Heart left ventricle (tissue), 16 donors: Measurements from ENCODE around the gene CCDC134. TPM values are rescaled to one million over a fixed set of nuclear protein-coding genes. Genes with fewer than 3 reads are reported as not detected.

Experiments used
- ATAC-seq, 4 donors: fragments of 200-7000 bp; cut with Tn5 transposase; one replicate each; pipeline ENCODE4 v1.9.1; 2020 to 2022; ENCODE audit warnings: moderate library complexity in 4 of 4, mild to moderate bottlenecking in 3 of 4, moderate number of reproducible peaks in 1 of 4
- DNase-seq, 5 donors: peaks; one replicate each; pipeline ENCODE4 v3.0.0-alpha.2; 2020
- H3K27ac ChIP-seq, 12 donors: fragments of 200-600 bp; sonication (generic) in 4 of 12; one replicate each; pipeline versions ENCODE4 v1.5.0 to v1.8.0; 2016 to 2022; ENCODE audit warnings: mild to moderate bottlenecking in 2 of 12
- H3K27me3 ChIP-seq, 9 donors: fragments of 200-600 bp; sonication (generic) in 2 of 9; one replicate each; pipeline versions ENCODE4 v1.5.1 to v1.8.0; 2016 to 2022; ENCODE audit warnings: mild to moderate bottlenecking in 3 of 9
- H3K36me3 ChIP-seq, 9 donors: fragments of 200-600 bp; sonication (generic) in 2 of 9; one replicate each; pipeline versions ENCODE4 v1.5.0 to v1.8.0; 2018 to 2022; ENCODE audit warnings: mild to moderate bottlenecking in 2 of 9
- H3K4me1 ChIP-seq, 12 donors: fragments of 200-600 bp; sonication (generic) in 4 of 12; one replicate each; pipeline versions ENCODE4 v1.5.0 to v1.8.0; 2016 to 2022; ENCODE audit warnings: mild to moderate bottlenecking in 3 of 12
- H3K4me3 ChIP-seq, 12 donors: fragments of 200-600 bp; sonication (generic) in 4 of 12; one replicate each; pipeline versions ENCODE4 v1.5.0 to v1.8.0; 2017 to 2022; ENCODE audit warnings: mild to moderate bottlenecking in 9 of 12, moderate library complexity in 4 of 12
- H3K9me3 ChIP-seq, 12 donors: fragments of 200-600 bp; sonication (generic) in 4 of 12; one replicate each; pipeline versions ENCODE4 v1.5.0 to v1.8.0; 2016 to 2022; ENCODE audit warnings: mild to moderate bottlenecking in 1 of 12
- POLR2A ChIP-seq, 2 donors: fragments of 450-650 bp; IDR thresholded peaks; one replicate each; pipeline ENCODE4 v1.6.1; 2017; ENCODE audit warnings: antibody characterized with exemption in 2 of 2, mild to moderate bottlenecking in 2 of 2, moderate library complexity in 2 of 2
- WGBS, 4 donors: extraction: QIAGEN DNeasy Blood & Tissue Kit in 2 of 4; methylation state at CpG; one replicate each; pipeline versions ENCODE4 v1.1.5 to v1.1.7; 2013 to 2018; 5-methylcytosine and 5-hydroxymethylcytosine counted together
- intact Hi-C, 10 donors: fragments of 100-400 bp; cut with DNase I; formaldehyde crosslinking; loops; one replicate each; pipeline versions ENCODE4 v1.11.1 to v1.14.2; 2022
- polyA plus RNA-seq, 2 donors: library from polyadenylated mRNA; stranded (reverse); fragments of 200-250 nt; gene quantifications; one replicate each; pipeline ENCODE4 v1.2.3, GENCODE V29; 2013
- total RNA-seq, 9 donors: library from RNA; depleted of rRNA in 2 of 9; stranded (reverse); fragments of >200 nt in 2 of 9; fragmentation: NEBNext Ultra II Directional in 3 of 9; extraction: Animal tissue kit (Norgen Biotek cat#: 25700) in 3 of 9; gene quantifications; one replicate each; pipeline versions ENCODE4 v1.1.0 to v1.2.4, GENCODE V29; 2016 to 2023
- TF ChIP-seq, protein P1 (sequence below), 12 donors: fragments of 200-600 bp; sonication (generic) in 4 of 12; IDR thresholded peaks; one replicate each; pipeline versions ENCODE4 v1.5.0 to v1.8.0; 2018 to 2022; ENCODE audit warnings: antibody characterized with exemption in 12 of 12, mild to moderate bottlenecking in 5 of 12
- donor health status: ischemic (EF 13 %, LVEDD 7.1; RV severe dilation, severe dysfunction).
- donor health status: healthy with polysubstance abuse.
- donor health status: DM: no; HTN: yes; CAD: no.
- donor health status: DM: no; HTN: no; CAD: no.
- donor health status: ischemic (EF 25% LVEDD 6.9; RV normal size, moderate dysfunction).
- donor health status: ischemic (EF 25% LVEDD 5.7; RV mildly dilated, moderate dysfunction).
- donor health status: healthy.
- donor health status: DM: yes; HTN: yes; CAD: no.
- donor health status: ischemic (EF 35%, LVEDD 5.7; RV mildly dilated, moderate dysfunction).
- donor health status: nonischemic (EF 11% LVEDD 7.7; RV severe dilation, severe dysfunction).
- donor health status: DM: yes; HTN: yes; CAD: no.
- donor health status: PGD.
- donor health status: ischemic (EF 29% LVEDD 5.4; RV normal size, mild dysfunction).
- donor health status: nonischemic (EF 23%, LVEDD 6.1; RV moderate dilation, normal function).

Gene CCDC134
- total and polyA plus RNA-seq, 11 donors: 2.2 to 10.2 (median 3.5) TPM

DNA sequence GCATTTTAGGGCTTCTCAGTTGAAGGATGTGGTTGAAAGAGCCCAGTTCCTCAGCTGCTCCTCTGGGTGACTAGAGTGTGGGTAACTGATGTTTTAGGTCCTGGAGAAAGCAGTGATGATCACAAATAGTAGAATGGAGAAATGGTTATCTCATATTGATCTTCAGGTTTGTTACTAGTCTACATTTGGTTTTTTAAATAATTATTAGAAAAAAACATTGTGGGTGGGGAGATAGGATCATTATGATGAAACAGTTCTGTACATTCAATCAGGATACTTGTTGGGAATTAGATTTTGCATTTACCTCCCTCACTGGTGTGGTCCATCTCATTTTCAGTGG is 57.4 kb downstream of the CCDC134 start:
- intact Hi-C loops: no loop called here
- ATAC-seq (no peak), DNase-seq (no peak)
- H3K27ac ChIP-seq: peak overlapping the region in 3 of 12 donors; percentile 21 to 48 (median 22)
- no peaks in the 10 kb centered on the region for H3K9me3 ChIP-seq
- H3K36me3 ChIP-seq: no peaks in the 10 kb centered on the region
- no peak for TF ChIP-seq POLR2A (IDR thresholded peaks at IDR 0.05)
- TF ChIP-seq, protein P1, sequence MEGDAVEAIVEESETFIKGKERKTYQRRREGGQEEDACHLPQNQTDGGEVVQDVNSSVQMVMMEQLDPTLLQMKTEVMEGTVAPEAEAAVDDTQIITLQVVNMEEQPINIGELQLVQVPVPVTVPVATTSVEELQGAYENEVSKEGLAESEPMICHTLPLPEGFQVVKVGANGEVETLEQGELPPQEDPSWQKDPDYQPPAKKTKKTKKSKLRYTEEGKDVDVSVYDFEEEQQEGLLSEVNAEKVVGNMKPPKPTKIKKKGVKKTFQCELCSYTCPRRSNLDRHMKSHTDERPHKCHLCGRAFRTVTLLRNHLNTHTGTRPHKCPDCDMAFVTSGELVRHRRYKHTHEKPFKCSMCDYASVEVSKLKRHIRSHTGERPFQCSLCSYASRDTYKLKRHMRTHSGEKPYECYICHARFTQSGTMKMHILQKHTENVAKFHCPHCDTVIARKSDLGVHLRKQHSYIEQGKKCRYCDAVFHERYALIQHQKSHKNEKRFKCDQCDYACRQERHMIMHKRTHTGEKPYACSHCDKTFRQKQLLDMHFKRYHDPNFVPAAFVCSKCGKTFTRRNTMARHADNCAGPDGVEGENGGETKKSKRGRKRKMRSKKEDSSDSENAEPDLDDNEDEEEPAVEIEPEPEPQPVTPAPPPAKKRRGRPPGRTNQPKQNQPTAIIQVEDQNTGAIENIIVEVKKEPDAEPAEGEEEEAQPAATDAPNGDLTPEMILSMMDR (IDR thresholded peaks at IDR 0.05): no peak
- no peak overlapping the region for H3K4me3 ChIP-seq
- H3K27me3 ChIP-seq: no peaks in the 10 kb centered on the region
- peaks cover 0 to 40% (median 21%) of the 10 kb centered on the region in 12 donors for H3K4me1 ChIP-seq

DNA sequence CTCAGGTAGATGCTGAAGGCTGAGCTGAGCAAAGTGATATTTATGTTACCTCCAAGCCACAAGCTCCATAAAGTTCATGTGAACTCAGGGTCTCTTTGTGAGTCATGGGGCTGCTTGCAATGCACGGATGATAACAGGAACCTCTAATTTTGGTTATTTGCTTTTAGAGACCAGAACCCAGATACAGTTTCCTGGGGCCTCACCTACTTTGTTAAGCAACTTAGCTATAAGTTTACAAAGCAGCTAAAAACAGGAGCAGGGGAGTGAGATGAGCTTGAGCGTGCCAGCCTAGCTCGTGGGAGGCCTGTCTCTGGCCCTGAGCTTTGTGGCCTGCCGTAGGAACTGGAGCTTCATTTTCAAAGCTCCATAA is 61.7 kb downstream of the CCDC134 start:
- TF ChIP-seq POLR2A (IDR thresholded peaks at IDR 0.05): no peak
- TF ChIP-seq, protein P1 (IDR thresholded peaks at IDR 0.05): no peak
- ATAC-seq: peak in 3 of 4 donors; percentile 18 to 23 (median 20)
- peaks cover 0 to 13% (median 7%) of the 10 kb centered on the region in 9 donors for H3K36me3 ChIP-seq
- no peak for DNase-seq
- peaks cover 0 to 48% (median 24%) of the 10 kb centered on the region in 12 donors for H3K4me1 ChIP-seq
- H3K9me3 ChIP-seq: no peaks in the 10 kb centered on the region
- no peaks in the 10 kb centered on the region for H3K27me3 ChIP-seq
- H3K27ac ChIP-seq: peak overlapping the region in 7 of 12 donors; percentile 2 to 59 (median 38)
- intact Hi-C loops: no loop called here
- H3K4me3 ChIP-seq: no peak overlapping the region
- WGBS, 4 donors: 50 to 75% (median 55%) methylated on average over 4 of the region's 4 CpGs

DNA sequence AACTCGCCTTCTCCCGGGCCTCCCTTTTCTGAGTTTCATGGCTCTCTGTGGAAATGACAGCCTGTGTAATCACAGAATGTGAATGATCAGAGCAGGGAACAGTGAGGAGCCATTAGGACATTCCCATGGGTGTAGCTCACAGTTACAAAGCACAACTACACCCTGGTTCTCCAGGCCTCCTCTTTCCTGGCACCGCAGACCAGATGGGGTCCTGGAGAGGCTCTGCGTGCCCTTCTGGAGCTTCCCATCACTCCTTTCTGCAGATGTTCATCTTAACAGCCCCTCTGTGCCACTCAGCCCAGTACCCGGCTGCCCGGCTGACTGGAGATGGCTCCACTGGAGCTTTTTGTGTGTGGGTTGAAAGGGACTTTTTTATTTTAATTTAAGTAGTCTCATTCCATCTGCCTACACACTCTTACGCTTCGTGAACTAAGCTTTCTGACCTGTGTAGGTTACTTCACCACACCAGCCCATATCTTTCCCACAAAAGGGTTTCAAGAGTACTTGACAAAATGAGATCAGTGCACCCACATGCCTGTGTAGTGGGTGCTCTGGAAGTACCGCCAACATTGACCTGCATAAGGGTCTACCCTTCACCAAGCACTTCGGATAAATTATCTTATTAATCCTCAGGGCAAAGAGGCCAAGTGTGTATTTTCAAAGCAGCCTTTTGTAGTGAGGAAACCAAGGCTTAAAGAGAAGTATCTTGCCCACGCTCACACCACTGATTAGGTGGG is 62.2 kb downstream of the CCDC134 start:
- no peaks in the 10 kb centered on the region for H3K9me3 ChIP-seq
- intact Hi-C loops: no loop called here
- ATAC-seq (peak in 3 of 4 donors; percentile 35 to 51 (median 42)), DNase-seq (no peak)
- no peak for TF ChIP-seq POLR2A (IDR thresholded peaks at IDR 0.05)
- TF ChIP-seq, protein P1 (IDR thresholded peaks at IDR 0.05): no peak
- 56 to 69% (median 60%) methylated on average over 11 of the region's 11 CpGs for whole genome bisulfite sequencing, 4 donors
- H3K4me3 ChIP-seq: no peak overlapping the region
- peak overlapping the region in 8 of 12 donors; percentile 2 to 59 (median 35) for H3K27ac ChIP-seq
- H3K36me3 ChIP-seq: peaks cover 0 to 19% (median 13%) of the 10 kb centered on the region in 9 donors
- H3K4me1 ChIP-seq: peaks cover 0 to 42% (median 22%) of the 10 kb centered on the region in 12 donors
- no peaks in the 10 kb centered on the region for H3K27me3 ChIP-seq

DNA sequence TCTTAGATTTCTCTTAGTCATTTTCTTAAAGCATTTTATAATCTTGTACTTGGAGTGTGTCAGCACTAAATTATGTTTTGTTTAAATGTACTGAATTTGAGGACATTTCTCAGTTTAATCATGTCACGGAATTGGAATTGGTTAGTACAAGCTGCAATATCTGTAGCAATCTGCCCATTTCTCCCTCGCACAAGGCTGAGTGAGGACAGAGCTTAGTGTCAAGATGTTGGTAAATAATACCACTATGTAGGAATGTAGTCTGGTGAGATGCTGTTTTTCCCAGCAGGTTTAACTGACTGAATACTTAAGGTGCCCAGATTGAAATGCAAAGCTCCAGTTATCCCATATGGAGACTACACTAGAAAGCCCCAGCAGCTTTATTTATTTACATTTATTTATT is 63.0 kb downstream of the CCDC134 start:
- WGBS, 4 donors: 93 to 96% (median 94%) methylated on average over 2 of the region's 2 CpGs

More for the DNA sequence above, 63.0 kb downstream of the CCDC134 start:
- H3K36me3 ChIP-seq: peaks cover 0 to 26% (median 20%) of the 10 kb centered on the region in 9 donors
- H3K4me1 ChIP-seq: peaks cover 0 to 38% (median 19%) of the 10 kb centered on the region in 12 donors
- DNase-seq (no peak), ATAC-seq (no peak)
- no peaks in the 10 kb centered on the region for H3K9me3 ChIP-seq
- H3K4me3 ChIP-seq: no peak overlapping the region
- TF ChIP-seq POLR2A (IDR thresholded peaks at IDR 0.05): no peak
- TF ChIP-seq, protein P1 (IDR thresholded peaks at IDR 0.05): no peak
- peak overlapping the region in 2 of 12 donors; percentile 32 to 56 for H3K27ac ChIP-seq
- H3K27me3 ChIP-seq: no peaks in the 10 kb centered on the region
- intact Hi-C loops: no loop called here
